ENCODE measurements around the gene BEST1.

Gene BEST1

DNA sequence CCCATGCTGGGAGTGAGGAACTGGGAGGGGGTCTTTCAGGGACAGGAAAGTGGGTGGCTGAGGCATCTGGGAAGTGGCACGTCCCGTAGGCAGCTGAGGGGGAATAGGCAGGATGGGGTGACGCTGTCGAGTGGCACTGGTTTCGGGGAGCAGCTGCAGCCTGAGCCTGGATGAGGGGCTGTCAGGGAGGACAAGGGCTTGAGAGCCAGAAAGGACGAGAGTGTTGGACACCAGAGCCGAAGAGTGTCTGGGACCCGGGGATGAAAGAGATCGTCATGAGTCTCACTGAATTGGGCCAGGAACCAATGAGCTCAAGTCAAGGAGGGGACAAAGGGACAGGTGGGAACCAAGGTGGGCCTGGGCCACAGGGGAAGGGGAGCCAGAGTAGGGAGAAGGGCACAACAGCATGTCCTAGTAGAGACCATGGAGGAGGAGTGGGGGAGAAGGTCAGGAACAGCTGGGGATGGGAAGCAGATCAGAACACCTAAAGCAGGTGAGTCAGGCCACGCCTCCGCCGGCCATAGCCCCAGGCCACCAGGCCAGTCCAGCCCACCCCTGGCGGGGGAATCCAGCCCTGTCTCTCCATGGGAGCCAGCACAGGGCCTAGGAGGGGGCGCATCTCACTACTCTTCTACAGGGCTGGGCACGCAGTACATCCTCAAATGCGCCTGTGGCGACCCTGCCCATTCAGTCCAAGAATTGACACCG, 37.0 kb upstream of the BEST1 start:
- H3K4me1 ChIP-seq (ENCODE audit: control insufficient read depth, low read length) = no peaks in the 10 kb centered on the region
- no peaks in the 10 kb centered on the region for H4K20me1 ChIP-seq (ENCODE audit: control insufficient read depth, insufficient read depth, low read depth, low read length)
- H3K4me2 ChIP-seq (ENCODE audit: low read length) = no peak overlapping the region
- H3K9me3 ChIP-seq (ENCODE audit: control insufficient read depth, insufficient read depth, low read length) = no peaks in the 10 kb centered on the region
- TF ChIP-seq CTCF (IDR thresholded peaks at IDR 0.05; ENCODE audit: low read depth, low read length, poor library complexity, severe bottlenecking) (no peak), EZH2phosphoT487 (IDR thresholded peaks at IDR 0.05; ENCODE audit: borderline replicate concordance, low read length) (no peak)
- peaks cover 7% of the 10 kb centered on the region; the same call in 1 of the 2 replicates for H3K27me3 ChIP-seq (ENCODE audit: control insufficient read depth, low read length)
- H3K36me3 ChIP-seq (ENCODE audit: control insufficient read depth, low read length) = no peaks in the 10 kb centered on the region
- no peak overlapping the region for H3K27ac ChIP-seq (ENCODE audit: low read depth, low read length)
- no peak overlapping the region for H3K4me3 ChIP-seq (ENCODE audit: low read length)
- H3K9me2 ChIP-seq (replicated peaks; ENCODE audit: control insufficient read depth, low read length) = no peaks in the 10 kb centered on the region
- no peaks in the 10 kb centered on the region for H3K79me2 ChIP-seq (ENCODE audit: control insufficient read depth, low read length)
- H3F3A ChIP-seq (ENCODE audit: control insufficient read depth, insufficient read depth) = no peaks in the 10 kb centered on the region

- no peak for TF ChIP-seq CTCF (IDR thresholded peaks at IDR 0.05; ENCODE audit: low read depth, low read length, poor library complexity, severe bottlenecking)
- no peak for TF ChIP-seq EZH2phosphoT487 (IDR thresholded peaks at IDR 0.05; ENCODE audit: borderline replicate concordance, low read length)
Measured at GRCh38 chr11:61913699-61914395, 36.3 kb upstream of the BEST1 start.

DNA sequence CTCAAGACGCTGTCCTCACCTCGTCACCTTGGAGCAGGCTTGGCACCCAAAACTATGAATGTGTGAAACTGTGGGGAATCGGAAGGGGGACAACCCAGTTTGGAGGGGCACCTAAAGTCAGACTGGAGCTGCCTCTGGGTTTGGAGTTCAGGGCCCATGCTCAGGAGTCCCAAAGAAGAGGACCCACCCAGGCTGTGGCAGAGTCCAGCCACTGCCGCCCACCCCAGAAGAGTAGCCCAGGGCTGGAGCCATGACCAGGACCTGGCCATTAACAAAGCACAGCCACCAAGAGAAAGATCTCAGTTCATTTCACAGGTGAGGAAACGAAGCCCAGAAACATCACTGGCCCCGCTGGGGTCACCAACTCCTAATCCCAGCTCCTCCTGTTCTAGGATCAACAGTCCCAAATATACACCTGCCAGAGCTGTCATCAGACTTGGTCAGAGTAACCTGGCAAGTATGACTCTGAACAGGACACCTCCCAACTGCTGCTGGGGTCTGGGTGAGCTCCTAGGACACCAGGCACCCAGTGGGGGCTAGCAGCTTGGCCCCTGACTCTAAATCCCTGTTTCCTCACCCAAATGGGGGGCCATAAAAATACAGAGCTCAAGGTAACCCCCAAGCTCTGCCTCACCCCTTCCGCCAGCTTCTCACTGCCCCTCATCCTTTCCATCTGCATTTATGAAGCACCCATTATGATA, 35.5 kb upstream of the BEST1 start:
- Histone ChIP-seq H3K9me3 (ENCODE audit: control insufficient read depth, insufficient read depth, low read length) (no peaks in the 10 kb centered on the region), H3K36me3 (ENCODE audit: control insufficient read depth, low read length) (no peaks in the 10 kb centered on the region), H3K4me2 (ENCODE audit: low read length) (no peak overlapping the region), H3K4me1 (ENCODE audit: control insufficient read depth, low read length) (no peaks in the 10 kb centered on the region), H3F3A (ENCODE audit: control insufficient read depth, insufficient read depth) (no peaks in the 10 kb centered on the region), H3K9me2 (replicated peaks; ENCODE audit: control insufficient read depth, low read length) (no peaks in the 10 kb centered on the region), H3K27ac (ENCODE audit: low read depth, low read length) (no peak overlapping the region), H3K27me3 (ENCODE audit: control insufficient read depth, low read length) (peaks cover 12% of the 10 kb centered on the region; the same call in 1 of the 2 replicates), H3K4me3 (ENCODE audit: low read length) (no peak overlapping the region), H3K79me2 (ENCODE audit: control insufficient read depth, low read length) (no peaks in the 10 kb centered on the region), H4K20me1 (ENCODE audit: control insufficient read depth, insufficient read depth, low read depth, low read length) (no peaks in the 10 kb centered on the region)
- TF ChIP-seq CTCF (IDR thresholded peaks at IDR 0.05; ENCODE audit: low read depth, low read length, poor library complexity, severe bottlenecking) (no peak), EZH2phosphoT487 (IDR thresholded peaks at IDR 0.05; ENCODE audit: borderline replicate concordance, low read length) (no peak)

More at GRCh38 chr11:61913699-61914395, 36.3 kb upstream of the BEST1 start:
- Histone ChIP-seq H3K4me2 (ENCODE audit: low read length) (no peak overlapping the region), H3K79me2 (ENCODE audit: control insufficient read depth, low read length) (no peaks in the 10 kb centered on the region), H3K9me2 (replicated peaks; ENCODE audit: control insufficient read depth, low read length) (no peaks in the 10 kb centered on the region), H3K27me3 (ENCODE audit: control insufficient read depth, low read length) (peaks cover 12% of the 10 kb centered on the region; the same call in 1 of the 2 replicates), H3K9me3 (ENCODE audit: control insufficient read depth, insufficient read depth, low read length) (no peaks in the 10 kb centered on the region), H3K4me3 (ENCODE audit: low read length) (no peak overlapping the region), H3F3A (ENCODE audit: control insufficient read depth, insufficient read depth) (no peaks in the 10 kb centered on the region), H3K27ac (ENCODE audit: low read depth, low read length) (no peak overlapping the region), H3K4me1 (ENCODE audit: control insufficient read depth, low read length) (no peaks in the 10 kb centered on the region), H3K36me3 (ENCODE audit: control insufficient read depth, low read length) (no peaks in the 10 kb centered on the region), H4K20me1 (ENCODE audit: control insufficient read depth, insufficient read depth, low read depth, low read length) (no peaks in the 10 kb centered on the region)

Data from DOHH2 (cell line).